ENCODE data around the gene AFG1L.
"Not testable (repeated sequence)": the region's sequence is repeated elsewhere in the genome, so short reads cannot be mapped to it uniquely, and the experiment has no call there.

AFG1L gene

GRCh38 chr6:108364470-108364869 lies 69.6 kb downstream of the AFG1L start:
- H3K4me3 ChIP-seq (ENCODE audit: low read length) = peak overlapping the region; percentile 12
- peak overlapping the region; percentile 8 for H2AFZ ChIP-seq (ENCODE audit: low read depth, low read length)
- peaks cover 40% of the 10 kb centered on the region for H3K4me1 ChIP-seq (ENCODE audit: insufficient read depth, low read length)
- H3K36me3 ChIP-seq (ENCODE audit: insufficient read depth, low read length) = no peaks in the 10 kb centered on the region
- no peaks in the 10 kb centered on the region for H3K9me3 ChIP-seq (ENCODE audit: low read length)
- no peaks in the 10 kb centered on the region for H3K27me3 ChIP-seq (ENCODE audit: insufficient read depth, low read length)

GRCh38 chr6:108365478-108365877 lies 70.6 kb downstream of the AFG1L start:
- no peak overlapping the region for H3K4me3 ChIP-seq (ENCODE audit: low read length)
- no peaks in the 10 kb centered on the region for H3K27me3 ChIP-seq (ENCODE audit: insufficient read depth, low read length)
- H2AFZ ChIP-seq (ENCODE audit: low read depth, low read length) = no peak overlapping the region
- H3K9me3 ChIP-seq (ENCODE audit: low read length) = no peaks in the 10 kb centered on the region
- H3K36me3 ChIP-seq (ENCODE audit: insufficient read depth, low read length) = no peaks in the 10 kb centered on the region
- H3K4me1 ChIP-seq (ENCODE audit: insufficient read depth, low read length) = peaks cover 40% of the 10 kb centered on the region

GRCh38 chr6:108366236-108366635 lies 71.4 kb downstream of the AFG1L start:
- no peaks in the 10 kb centered on the region for H3K27me3 ChIP-seq (ENCODE audit: insufficient read depth, low read length)
- H3K9me3 ChIP-seq (ENCODE audit: low read length) = no peaks in the 10 kb centered on the region
- no peaks in the 10 kb centered on the region for H3K36me3 ChIP-seq (ENCODE audit: insufficient read depth, low read length)
- H2AFZ ChIP-seq (ENCODE audit: low read depth, low read length) = no peak overlapping the region
- no peak overlapping the region for H3K4me3 ChIP-seq (ENCODE audit: low read length)
- peaks cover 40% of the 10 kb centered on the region for H3K4me1 ChIP-seq (ENCODE audit: insufficient read depth, low read length)

- Histone ChIP-seq H3K9me3 (ENCODE audit: low read length) (peaks cover 2% of the 10 kb centered on the region), H3K27me3 (ENCODE audit: insufficient read depth, low read length) (no peaks in the 10 kb centered on the region), H3K4me3 (ENCODE audit: low read length) (no peak overlapping the region), H3K4me1 (ENCODE audit: insufficient read depth, low read length) (peaks cover 33% of the 10 kb centered on the region), H2AFZ (ENCODE audit: low read depth, low read length) (no peak overlapping the region), H3K36me3 (ENCODE audit: insufficient read depth, low read length) (no peaks in the 10 kb centered on the region)
Observed at GRCh38 chr6:108368431-108369030, 73.7 kb downstream of the AFG1L start.

- no peak overlapping the region for H2AFZ ChIP-seq (ENCODE audit: low read depth, low read length)
- H3K27me3 ChIP-seq (ENCODE audit: insufficient read depth, low read length) = no peaks in the 10 kb centered on the region
- H3K9me3 ChIP-seq (ENCODE audit: low read length) = no peaks in the 10 kb centered on the region
- no peaks in the 10 kb centered on the region for H3K4me1 ChIP-seq (ENCODE audit: insufficient read depth, low read length)
- no peaks in the 10 kb centered on the region for H3K36me3 ChIP-seq (ENCODE audit: insufficient read depth, low read length)
- no peak overlapping the region for H3K4me3 ChIP-seq (ENCODE audit: low read length)
Observed at GRCh38 chr6:108380876-108381275, 86.0 kb downstream of the AFG1L start.

GRCh38 chr6:108383981-108384380 lies 89.1 kb downstream of the AFG1L start:
- no peaks in the 10 kb centered on the region for H3K36me3 ChIP-seq (ENCODE audit: insufficient read depth, low read length)
- H3K27me3 ChIP-seq (ENCODE audit: insufficient read depth, low read length) = no peaks in the 10 kb centered on the region
- H3K4me1 ChIP-seq (ENCODE audit: insufficient read depth, low read length) = no peaks in the 10 kb centered on the region
- H2AFZ ChIP-seq (ENCODE audit: low read depth, low read length) = no peak overlapping the region
- no peaks in the 10 kb centered on the region for H3K9me3 ChIP-seq (ENCODE audit: low read length)
- H3K4me3 ChIP-seq (ENCODE audit: low read length) = no peak overlapping the region

- H3K36me3 ChIP-seq (ENCODE audit: insufficient read depth, low read length); H3K4me3 ChIP-seq (ENCODE audit: low read length); H2AFZ ChIP-seq (ENCODE audit: low read depth, low read length); H3K9me3 ChIP-seq (ENCODE audit: low read length); H3K27me3 ChIP-seq (ENCODE audit: insufficient read depth, low read length); H3K4me1 ChIP-seq (ENCODE audit: insufficient read depth, low read length): not testable (repeated sequence)
Observed at GRCh38 chr6:108389190-108389589, 94.3 kb downstream of the AFG1L start.

GRCh38 chr6:108395297-108395696 lies 100.4 kb downstream of the AFG1L start:
- H3K4me1 ChIP-seq (ENCODE audit: insufficient read depth, low read length) = no peaks in the 10 kb centered on the region
- H3K9me3 ChIP-seq (ENCODE audit: low read length) = no peaks in the 10 kb centered on the region
- no peak overlapping the region for H3K4me3 ChIP-seq (ENCODE audit: low read length)
- H3K36me3 ChIP-seq (ENCODE audit: insufficient read depth, low read length) = no peaks in the 10 kb centered on the region
- H3K27me3 ChIP-seq (ENCODE audit: insufficient read depth, low read length) = no peaks in the 10 kb centered on the region
- no peak overlapping the region for H2AFZ ChIP-seq (ENCODE audit: low read depth, low read length)

GRCh38 chr6:108403236-108403635 lies 108.4 kb downstream of the AFG1L start:
- Histone ChIP-seq H2AFZ (ENCODE audit: low read depth, low read length) (no peak overlapping the region), H3K27me3 (ENCODE audit: insufficient read depth, low read length) (no peaks in the 10 kb centered on the region), H3K36me3 (ENCODE audit: insufficient read depth, low read length) (no peaks in the 10 kb centered on the region), H3K9me3 (ENCODE audit: low read length) (no peaks in the 10 kb centered on the region), H3K4me3 (ENCODE audit: low read length) (no peak overlapping the region), H3K4me1 (ENCODE audit: insufficient read depth, low read length) (no peaks in the 10 kb centered on the region)

- no peaks in the 10 kb centered on the region for H3K27me3 ChIP-seq (ENCODE audit: insufficient read depth, low read length)
- no peak overlapping the region for H2AFZ ChIP-seq (ENCODE audit: low read depth, low read length)
- no peaks in the 10 kb centered on the region for H3K36me3 ChIP-seq (ENCODE audit: insufficient read depth, low read length)
- H3K4me3 ChIP-seq (ENCODE audit: low read length) = no peak overlapping the region
- H3K9me3 ChIP-seq (ENCODE audit: low read length) = peaks cover 3% of the 10 kb centered on the region
- H3K4me1 ChIP-seq (ENCODE audit: insufficient read depth, low read length) = no peaks in the 10 kb centered on the region
Observed at GRCh38 chr6:108406943-108407342, 112.1 kb downstream of the AFG1L start.

GRCh38 chr6:108407904-108408827 lies 113.3 kb downstream of the AFG1L start:
- Histone ChIP-seq H3K4me3 (ENCODE audit: low read length) (no peak overlapping the region), H3K36me3 (ENCODE audit: insufficient read depth, low read length) (no peaks in the 10 kb centered on the region), H3K9me3 (ENCODE audit: low read length) (peaks cover 3% of the 10 kb centered on the region), H2AFZ (ENCODE audit: low read depth, low read length) (no peak overlapping the region), H3K4me1 (ENCODE audit: insufficient read depth, low read length) (no peaks in the 10 kb centered on the region), H3K27me3 (ENCODE audit: insufficient read depth, low read length) (no peaks in the 10 kb centered on the region)

GRCh38 chr6:108408861-108409260 lies 114.0 kb downstream of the AFG1L start:
- no peaks in the 10 kb centered on the region for H3K27me3 ChIP-seq (ENCODE audit: insufficient read depth, low read length)
- no peaks in the 10 kb centered on the region for H3K4me1 ChIP-seq (ENCODE audit: insufficient read depth, low read length)
- H2AFZ ChIP-seq (ENCODE audit: low read depth, low read length) = no peak overlapping the region
- no peak overlapping the region for H3K4me3 ChIP-seq (ENCODE audit: low read length)
- no peaks in the 10 kb centered on the region for H3K36me3 ChIP-seq (ENCODE audit: insufficient read depth, low read length)
- peaks cover 3% of the 10 kb centered on the region for H3K9me3 ChIP-seq (ENCODE audit: low read length)

- H3K36me3 ChIP-seq (ENCODE audit: insufficient read depth, low read length); H2AFZ ChIP-seq (ENCODE audit: low read depth, low read length); H3K9me3 ChIP-seq (ENCODE audit: low read length); H3K4me3 ChIP-seq (ENCODE audit: low read length); H3K27me3 ChIP-seq (ENCODE audit: insufficient read depth, low read length): not testable (repeated sequence)
- peaks cover 12% of the 10 kb centered on the region for H3K4me1 ChIP-seq (ENCODE audit: insufficient read depth, low read length)
Observed at GRCh38 chr6:108416047-108416833, 121.4 kb downstream of the AFG1L start.
